ENCODE measurements around the gene CYB5R3. TPM values are rescaled to one million over a fixed set of nuclear protein-coding genes. Genes with fewer than 3 reads are reported as not detected.

The CYB5R3 gene
- total RNA-seq, 1 experiment from 2014 or later, result 172 TPM

GRCh38 chr22:42596863-42597530, 52.2 kb downstream of the CYB5R3 start:
- no peak for TF ChIP-seq EZH2 (IDR thresholded peaks at IDR 0.05; ENCODE audit: borderline replicate concordance, low read depth, low read length, poor library complexity, severe bottlenecking)
- TF ChIP-seq, protein P1, sequence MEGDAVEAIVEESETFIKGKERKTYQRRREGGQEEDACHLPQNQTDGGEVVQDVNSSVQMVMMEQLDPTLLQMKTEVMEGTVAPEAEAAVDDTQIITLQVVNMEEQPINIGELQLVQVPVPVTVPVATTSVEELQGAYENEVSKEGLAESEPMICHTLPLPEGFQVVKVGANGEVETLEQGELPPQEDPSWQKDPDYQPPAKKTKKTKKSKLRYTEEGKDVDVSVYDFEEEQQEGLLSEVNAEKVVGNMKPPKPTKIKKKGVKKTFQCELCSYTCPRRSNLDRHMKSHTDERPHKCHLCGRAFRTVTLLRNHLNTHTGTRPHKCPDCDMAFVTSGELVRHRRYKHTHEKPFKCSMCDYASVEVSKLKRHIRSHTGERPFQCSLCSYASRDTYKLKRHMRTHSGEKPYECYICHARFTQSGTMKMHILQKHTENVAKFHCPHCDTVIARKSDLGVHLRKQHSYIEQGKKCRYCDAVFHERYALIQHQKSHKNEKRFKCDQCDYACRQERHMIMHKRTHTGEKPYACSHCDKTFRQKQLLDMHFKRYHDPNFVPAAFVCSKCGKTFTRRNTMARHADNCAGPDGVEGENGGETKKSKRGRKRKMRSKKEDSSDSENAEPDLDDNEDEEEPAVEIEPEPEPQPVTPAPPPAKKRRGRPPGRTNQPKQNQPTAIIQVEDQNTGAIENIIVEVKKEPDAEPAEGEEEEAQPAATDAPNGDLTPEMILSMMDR (conservative IDR thresholded peaks at IDR 0.05; ENCODE audit: low read depth, low read length), result no peak
- ChIA-PET POLR2A (ENCODE audit: low non-redundant PET) (interaction anchor here (0.5 kb wide), 1 partner anchor 121 kb away, joined by 10 read pairs; no protein-coding TSS in a partner anchor), CTCF (no interaction called here)
- Histone ChIP-seq H3K27me3 (replicated peaks; ENCODE audit: insufficient read depth, low read depth, low read length, poor library complexity) (no peaks in the 10 kb centered on the region), H3K9me3 (ENCODE audit: low read depth, low read length, poor library complexity, severe bottlenecking) (no peaks in the 10 kb centered on the region), H3K27ac (ENCODE audit: low read depth, low read length, poor library complexity, severe bottlenecking) (no peak overlapping the region), H3K4me3 (ENCODE audit: low read depth, low read length, poor library complexity, severe bottlenecking) (no peak overlapping the region), H3K4me1 (ENCODE audit: insufficient read depth, low read length, poor library complexity, severe bottlenecking) (no peaks in the 10 kb centered on the region), H3K36me3 (ENCODE audit: insufficient read depth, low read length, poor library complexity, severe bottlenecking) (peaks cover 92% of the 10 kb centered on the region)
- no peak for DNase-seq (ENCODE audit: low spot score)
- no TSS peak for BruUV-seq (replicated peaks)
- intact Hi-C loops (cut with micrococcal nuclease; ENCODE audit: unreplicated experiment), result no loop called here

GRCh38 chr22:42596336-42596735, 52.9 kb downstream of the CYB5R3 start:
- Histone ChIP-seq H3K36me3 (ENCODE audit: insufficient read depth, low read length, poor library complexity, severe bottlenecking) (peaks cover 93% of the 10 kb centered on the region), H3K9me3 (ENCODE audit: low read depth, low read length, poor library complexity, severe bottlenecking) (no peaks in the 10 kb centered on the region), H3K4me3 (ENCODE audit: low read depth, low read length, poor library complexity, severe bottlenecking) (no peak overlapping the region), H3K27me3 (replicated peaks; ENCODE audit: insufficient read depth, low read depth, low read length, poor library complexity) (no peaks in the 10 kb centered on the region), H3K4me1 (ENCODE audit: insufficient read depth, low read length, poor library complexity, severe bottlenecking) (no peaks in the 10 kb centered on the region), H3K27ac (ENCODE audit: low read depth, low read length, poor library complexity, severe bottlenecking) (no peak overlapping the region)
- no TSS peak for BruUV-seq (replicated peaks)
- no peak for DNase-seq (ENCODE audit: low spot score)
- ChIA-PET CTCF (no interaction called here), POLR2A (ENCODE audit: low non-redundant PET) (interaction anchor here (0.6 kb wide), 1 partner anchor 18 kb away, joined by 7 read pairs; the partner anchor contains the start of gene POLDIP3)
- TF ChIP-seq, protein P1 (conservative IDR thresholded peaks at IDR 0.05; ENCODE audit: low read depth, low read length), result no peak
- no peak for TF ChIP-seq EZH2 (IDR thresholded peaks at IDR 0.05; ENCODE audit: borderline replicate concordance, low read depth, low read length, poor library complexity, severe bottlenecking)
- intact Hi-C loops (cut with micrococcal nuclease; ENCODE audit: unreplicated experiment), result no loop called here

GRCh38 chr22:42595434-42595833, 53.8 kb downstream of the CYB5R3 start:
- H3K4me3 ChIP-seq (ENCODE audit: low read depth, low read length, poor library complexity, severe bottlenecking), result no peak overlapping the region
- intact Hi-C loops (cut with micrococcal nuclease; ENCODE audit: unreplicated experiment), result no loop called here
- BruUV-seq (replicated peaks), result no TSS peak
- TF ChIP-seq, protein P1 (conservative IDR thresholded peaks at IDR 0.05; ENCODE audit: low read depth, low read length), result no peak
- TF ChIP-seq EZH2 (IDR thresholded peaks at IDR 0.05; ENCODE audit: borderline replicate concordance, low read depth, low read length, poor library complexity, severe bottlenecking), result no peak
- H3K9me3 ChIP-seq (ENCODE audit: low read depth, low read length, poor library complexity, severe bottlenecking), result no peaks in the 10 kb centered on the region
- H3K4me1 ChIP-seq (ENCODE audit: insufficient read depth, low read length, poor library complexity, severe bottlenecking), result no peaks in the 10 kb centered on the region
- peaks cover 88% of the 10 kb centered on the region for H3K36me3 ChIP-seq (ENCODE audit: insufficient read depth, low read length, poor library complexity, severe bottlenecking)
- H3K27me3 ChIP-seq (replicated peaks; ENCODE audit: insufficient read depth, low read depth, low read length, poor library complexity), result no peaks in the 10 kb centered on the region
- no peak for DNase-seq (ENCODE audit: low spot score)
- H3K27ac ChIP-seq (ENCODE audit: low read depth, low read length, poor library complexity, severe bottlenecking), result no peak overlapping the region
- ChIA-PET POLR2A (ENCODE audit: low non-redundant PET) (no interaction called here), CTCF (interaction anchor here (0.5 kb wide), 1 partner anchor 379 kb away, joined by 3 read pairs; no protein-coding TSS in a partner anchor)
